CD4-positive, alpha-beta T cell (primary cell): ENCODE results near the gene CAMK2A. TPM values are rescaled to one million over a fixed set of nuclear protein-coding genes. Genes with fewer than 3 reads are reported as not detected.

Experiments
- ATAC-seq: fragments of 200-7000 bp; cut with Tn5 transposase; one replicate; pipeline ENCODE4 v1.10.0; 2022; ENCODE audit warnings: mild to moderate bottlenecking; ENCODE audit not compliant: poor library complexity
- CTCF ChIA-PET: fragments of 350-600 bp; sonication (Branson Sonifier 250); formaldehyde crosslinking; loops from one replicate; lab custom pipeline; 2021; ENCODE audit warnings: antibody characterized with exemption, inconsistent platforms; lab: Charles Lee
- POLR2A ChIA-PET: fragments of 350-600 bp; sonication (Branson Sonifier 250); formaldehyde crosslinking; loops from one replicate; lab custom pipeline; 2021; ENCODE audit warnings: antibody characterized with exemption, inconsistent platforms; lab: Charles Lee
- DNase-seq, 14 experiments: peaks; one replicate each; pipeline ENCODE4 v3.0.0-alpha.2; 2013 to 2020; ENCODE audit warnings: mixed read lengths in 2 of 14
- H3K27ac ChIP-seq, 2 donors: one replicate each; pipeline versions ENCODE4 v1.5.1 to v1.7.0; 2013; ENCODE audit warnings: low read length in 2 of 2, low read depth in 1 of 2, mild to moderate bottlenecking in 1 of 2
- H3K27me3 ChIP-seq, 2 experiments: 1 replicate in 1 of 2; 2 replicates in 1 of 2; pipeline versions ENCODE4 v1.6.1 to v1.7.0; 2013; ENCODE audit warnings: low read length in 2 of 2, control low read depth in 1 of 2, mild to moderate bottlenecking in 1 of 2, moderate library complexity in 1 of 2; ENCODE audit not compliant: insufficient read depth in 2 of 2, control insufficient read depth in 1 of 2
- H3K36me3 ChIP-seq: one replicate; pipeline ENCODE4 v1.6.1; 2013; ENCODE audit warnings: low read length, control low read depth; ENCODE audit not compliant: insufficient read depth
- H3K4me1 ChIP-seq: one replicate; pipeline ENCODE4 v1.6.1; 2013; ENCODE audit warnings: low read length, control low read depth; ENCODE audit not compliant: insufficient read depth
- H3K4me3 ChIP-seq: one replicate; pipeline ENCODE4 v1.5.1; 2013; ENCODE audit warnings: mild to moderate bottlenecking, low read length, moderate library complexity
- H3K9me3 ChIP-seq, 2 experiments: 1 replicate in 1 of 2; 2 replicates in 1 of 2; pipeline versions ENCODE4 v1.6.1 to v1.7.0; 2013; ENCODE audit warnings: low read length in 2 of 2, mild to moderate bottlenecking in 2 of 2, control low read depth in 1 of 2, moderate library complexity in 1 of 2; ENCODE audit not compliant: control insufficient read depth in 1 of 2, insufficient read depth in 1 of 2
- H3K27ac Mint-ChIP-seq: one replicate; pipeline ENCODE4 v1.8.0; 2020; ENCODE audit warnings: mixed read lengths
- H3K27me3 Mint-ChIP-seq: one replicate; pipeline ENCODE4 v1.8.0; 2021; ENCODE audit warnings: mixed read lengths
- H3K36me3 Mint-ChIP-seq: one replicate; pipeline ENCODE4 v1.8.0; 2021; ENCODE audit warnings: low read depth, mixed read lengths
- H3K4me1 Mint-ChIP-seq: one replicate; pipeline ENCODE4 v1.8.0; 2021; ENCODE audit warnings: low read depth, mixed read lengths
- H3K4me3 Mint-ChIP-seq: one replicate; pipeline ENCODE4 v1.8.0; 2020; ENCODE audit warnings: mild to moderate bottlenecking, mixed read lengths
- H3K9me3 Mint-ChIP-seq: one replicate; pipeline ENCODE4 v1.8.0; 2020; ENCODE audit warnings: mixed read lengths
- CTCF ChIP-seq: fragments of 200-600 bp; IDR thresholded peaks from one replicate; pipeline ENCODE4 v1.8.0; 2022; ENCODE audit warnings: antibody characterized with exemption, mild to moderate bottlenecking
- intact Hi-C, 2 experiments: fragments of 100-400 bp; cut with DNase I in 1 of 2; cut with micrococcal nuclease in 1 of 2; formaldehyde crosslinking; loops; one replicate each; pipeline versions ENCODE4 v1.15.1 to v1.9.0; 2023 to 2025; cut with DNase I, micrococcal nuclease
- total RNA-seq, 174 experiments: library from RNA in 2 of 174; stranded (reverse) in 2 of 174; gene quantifications; one replicate each; pipeline ENCODE4 v1.2.3 and lab custom pipeline; 2021 to 2026

CAMK2A gene
- total RNA-seq, 2 experiments from 2014 or later = 0.05 to 0.22 TPM

- H3K4me1 Mint-ChIP-seq = no peaks in the 10 kb centered on the region
- CTCF ChIA-PET = no interaction called here
These were observed 33.5 kb upstream of the CAMK2A start for GRCh38 chr5:150323092-150323491.

GRCh38 chr5:150322202-150322601, 32.6 kb upstream of the CAMK2A start:
- no peak overlapping the region for H3K4me3 ChIP-seq
- H3K4me1 Mint-ChIP-seq = no peaks in the 10 kb centered on the region
- H3K9me3 ChIP-seq = no peaks in the 10 kb centered on the region
- TF ChIP-seq CTCF = no peak
- no peak overlapping the region for H3K4me3 Mint-ChIP-seq
- POLR2A ChIA-PET = no interaction called here
- no peaks in the 10 kb centered on the region for H3K36me3 ChIP-seq
- CTCF ChIA-PET = no interaction called here
- H3K4me1 ChIP-seq = no peaks in the 10 kb centered on the region
- no peaks in the 10 kb centered on the region for H3K27me3 Mint-ChIP-seq
- intact Hi-C loops = no loop called here
- no peaks in the 10 kb centered on the region for H3K9me3 Mint-ChIP-seq
- no peak overlapping the region for H3K27ac ChIP-seq
- H3K27me3 ChIP-seq = no peaks in the 10 kb centered on the region
- H3K36me3 Mint-ChIP-seq = no peaks in the 10 kb centered on the region
- H3K27ac Mint-ChIP-seq = no peak overlapping the region
- DNase-seq (no peak), ATAC-seq (no peak)

More at GRCh38 chr5:150323092-150323491, 33.5 kb upstream of the CAMK2A start:
- H3K27me3 ChIP-seq = no peaks in the 10 kb centered on the region
- no peaks in the 10 kb centered on the region for H3K36me3 Mint-ChIP-seq
- no peak overlapping the region for H3K4me3 ChIP-seq
- H3K9me3 Mint-ChIP-seq = no peaks in the 10 kb centered on the region
- intact Hi-C loops = no loop called here
- ATAC-seq (no peak), DNase-seq (no peak)
- H3K36me3 ChIP-seq = no peaks in the 10 kb centered on the region
- H3K27me3 Mint-ChIP-seq = no peaks in the 10 kb centered on the region
- no peak overlapping the region for H3K4me3 Mint-ChIP-seq
- H3K27ac Mint-ChIP-seq = no peak overlapping the region
- H3K4me1 ChIP-seq = no peaks in the 10 kb centered on the region
- TF ChIP-seq CTCF = no peak
- H3K27ac ChIP-seq = no peak overlapping the region
- H3K9me3 ChIP-seq = no peaks in the 10 kb centered on the region
- POLR2A ChIA-PET = no interaction called here

GRCh38 chr5:150321784-150322183, 32.2 kb upstream of the CAMK2A start:
- Mint-ChIP-seq H3K36me3 (no peaks in the 10 kb centered on the region), H3K27ac (no peak overlapping the region), H3K9me3 (no peaks in the 10 kb centered on the region), H3K4me3 (no peak overlapping the region), H3K4me1 (no peaks in the 10 kb centered on the region), H3K27me3 (no peaks in the 10 kb centered on the region)
- Histone ChIP-seq H3K27ac (no peak overlapping the region), H3K36me3 (no peaks in the 10 kb centered on the region), H3K9me3 (no peaks in the 10 kb centered on the region), H3K4me1 (no peaks in the 10 kb centered on the region), H3K27me3 (no peaks in the 10 kb centered on the region), H3K4me3 (no peak overlapping the region)
- ChIA-PET CTCF (no interaction called here), POLR2A (no interaction called here)
- no peak for TF ChIP-seq CTCF
- ATAC-seq (no peak), DNase-seq (no peak)
- intact Hi-C loops = no loop called here
